Smooth muscle cell (in vitro differentiated cells): ENCODE measurements around the gene PDAP1. TPM values are rescaled to one million over a fixed set of nuclear protein-coding genes. Genes with fewer than 3 reads are reported as not detected.

Experiments
- DNase-seq: peaks from one replicate; lab custom pipeline; 2025; ENCODE audit not compliant: unreplicated experiment; lab: John Stamatoyannopoulos, UW
- H2AFZ ChIP-seq: fragments of 200-600 bp; sonication (generic); 2 replicates; pipeline ENCODE4 v1.6.0; 2016; ENCODE audit warnings: antibody characterized with exemption, low read depth, mild to moderate bottlenecking
- H3F3A ChIP-seq: fragments of 200-600 bp; sonication (generic); 2 replicates; pipeline ENCODE4 v1.6.0; 2017; ENCODE audit warnings: antibody characterized with exemption, low read depth
- H3K27ac ChIP-seq: fragments of 200-600 bp; sonication (generic); 2 replicates; pipeline ENCODE4 v1.5.1; 2016; ENCODE audit warnings: low read depth, mild to moderate bottlenecking
- H3K27me3 ChIP-seq: fragments of 200-600 bp; sonication (generic); 2 replicates; pipeline ENCODE4 v1.6.1; 2016; ENCODE audit warnings: low read depth, mild to moderate bottlenecking
- H3K36me3 ChIP-seq: fragments of 200-600 bp; sonication (generic); 2 replicates; pipeline ENCODE4 v1.5.1; 2016; ENCODE audit warnings: low read depth
- H3K4me1 ChIP-seq: fragments of 200-600 bp; sonication (generic); 2 replicates; pipeline ENCODE4 v1.5.1; 2016; ENCODE audit warnings: low read depth
- H3K4me2 ChIP-seq: fragments of 200-600 bp; sonication (generic); 2 replicates; pipeline ENCODE4 v1.6.0; 2016; ENCODE audit warnings: mild to moderate bottlenecking
- H3K4me3 ChIP-seq: fragments of 200-600 bp; sonication (generic); 2 replicates; pipeline ENCODE4 v1.5.1; 2016; ENCODE audit warnings: mild to moderate bottlenecking
- H3K79me2 ChIP-seq: fragments of 200-600 bp; sonication (generic); 2 replicates; pipeline ENCODE4 v1.6.0; 2016; ENCODE audit warnings: low read depth, mild to moderate bottlenecking
- H3K9ac ChIP-seq: fragments of 200-600 bp; sonication (generic); 2 replicates; pipeline ENCODE4 v1.6.0; 2016; ENCODE audit warnings: low read depth
- H3K9me3 ChIP-seq: fragments of 200-600 bp; sonication (generic); replicated peaks from 2 replicates; pipeline ENCODE4 v1.5.1; 2016; ENCODE audit warnings: low read depth
- H4K20me1 ChIP-seq: fragments of 200-600 bp; sonication (generic); 2 replicates; pipeline ENCODE4 v1.6.0; 2016; ENCODE audit warnings: low read depth
- WGBS: methylation state at CpG from one replicate; pipeline ENCODE4 v1.1.7; 2016; ENCODE audit warnings: low lambda C conversion rate; 5-methylcytosine and 5-hydroxymethylcytosine counted together
- polyA plus RNA-seq: library from polyadenylated mRNA; unstranded; fragments of >200 nt; fragmentation: Nextera tagmentation; extraction: Ambion mirVana; gene quantifications from 2 replicates; pipeline ENCODE4 v1.2.1, GENCODE V29; 2016
- total RNA-seq: library from RNA; depleted of rRNA; stranded (reverse); fragments of >200 nt; gene quantifications from 2 replicates; pipeline ENCODE4 v1.2.3, GENCODE V29; 2014
- TF ChIP-seq, protein P1 (sequence below): fragments of 200-600 bp; sonication (generic); IDR thresholded peaks from 2 replicates; pipeline ENCODE4 v1.5.1; 2017; ENCODE audit warnings: borderline replicate concordance, mild to moderate bottlenecking, antibody characterized with exemption; ENCODE audit not compliant: insufficient read depth, poor library complexity, severe bottlenecking

Gene PDAP1
- total and polyA plus RNA-seq, 2 experiments from 2014 or later: 77.3 to 89.4 TPM

DNA sequence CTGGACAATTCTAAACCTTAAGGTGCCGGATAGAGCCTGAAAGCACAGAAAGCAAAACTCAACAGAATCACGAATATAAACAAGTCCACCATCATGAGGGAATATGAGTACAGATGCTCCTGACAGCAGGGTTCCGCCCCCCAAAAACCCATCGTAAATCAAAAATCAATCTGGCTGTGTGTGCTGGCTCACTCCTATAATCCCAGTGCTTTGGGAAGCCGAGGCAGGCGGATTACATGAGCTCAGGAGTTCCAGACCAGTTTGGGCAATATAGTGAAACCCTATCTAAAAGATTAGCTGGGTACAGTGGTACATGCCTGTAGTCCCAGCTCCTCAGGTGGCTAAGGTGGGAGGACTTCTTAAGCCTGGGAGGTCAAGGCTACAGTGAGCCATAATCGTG is 12.6 kb upstream of the PDAP1 start:
- TF ChIP-seq, protein P1, sequence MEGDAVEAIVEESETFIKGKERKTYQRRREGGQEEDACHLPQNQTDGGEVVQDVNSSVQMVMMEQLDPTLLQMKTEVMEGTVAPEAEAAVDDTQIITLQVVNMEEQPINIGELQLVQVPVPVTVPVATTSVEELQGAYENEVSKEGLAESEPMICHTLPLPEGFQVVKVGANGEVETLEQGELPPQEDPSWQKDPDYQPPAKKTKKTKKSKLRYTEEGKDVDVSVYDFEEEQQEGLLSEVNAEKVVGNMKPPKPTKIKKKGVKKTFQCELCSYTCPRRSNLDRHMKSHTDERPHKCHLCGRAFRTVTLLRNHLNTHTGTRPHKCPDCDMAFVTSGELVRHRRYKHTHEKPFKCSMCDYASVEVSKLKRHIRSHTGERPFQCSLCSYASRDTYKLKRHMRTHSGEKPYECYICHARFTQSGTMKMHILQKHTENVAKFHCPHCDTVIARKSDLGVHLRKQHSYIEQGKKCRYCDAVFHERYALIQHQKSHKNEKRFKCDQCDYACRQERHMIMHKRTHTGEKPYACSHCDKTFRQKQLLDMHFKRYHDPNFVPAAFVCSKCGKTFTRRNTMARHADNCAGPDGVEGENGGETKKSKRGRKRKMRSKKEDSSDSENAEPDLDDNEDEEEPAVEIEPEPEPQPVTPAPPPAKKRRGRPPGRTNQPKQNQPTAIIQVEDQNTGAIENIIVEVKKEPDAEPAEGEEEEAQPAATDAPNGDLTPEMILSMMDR: no peak
- Histone ChIP-seq H3K9me3 (no peaks in the 10 kb centered on the region), H3K27me3 (no peaks in the 10 kb centered on the region), H3K4me3 (no peak overlapping the region), H3K4me2 (no peak overlapping the region), H3K4me1 (no peaks in the 10 kb centered on the region), H3F3A (peaks cover 6% of the 10 kb centered on the region), H3K79me2 (no peaks in the 10 kb centered on the region), H3K36me3 (peaks cover 8% of the 10 kb centered on the region), H3K9ac (no peak overlapping the region), H3K27ac (no peak overlapping the region), H2AFZ (no peak overlapping the region), H4K20me1 (peaks cover 25% of the 10 kb centered on the region)
- 76% methylated on average over 7 of the region's 7 CpGs for WGBS
- DNase-seq: no peak

DNA sequence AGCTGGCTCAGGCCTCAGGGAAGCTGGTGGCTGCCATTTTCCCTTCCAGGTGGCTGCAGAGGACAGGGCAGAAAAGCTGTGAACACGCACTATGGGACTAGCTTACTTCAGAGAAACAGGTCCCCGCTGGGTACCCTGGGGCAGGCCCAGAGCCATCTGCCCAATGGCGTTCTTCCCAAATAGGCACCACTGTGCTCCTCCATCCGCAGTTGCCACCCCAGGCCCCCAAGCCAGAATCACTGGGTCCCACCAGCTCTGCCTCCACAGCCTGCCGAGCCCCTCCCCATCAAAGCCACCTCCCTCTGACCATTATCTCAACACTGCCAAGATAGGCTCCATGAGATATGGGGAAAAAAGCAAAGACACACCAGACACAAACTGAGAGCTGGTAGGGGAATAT is 11.8 kb upstream of the PDAP1 start:
- no peak overlapping the region for H2AFZ ChIP-seq
- H3K79me2 ChIP-seq: no peaks in the 10 kb centered on the region
- TF ChIP-seq, protein P1: no peak
- no peak for DNase-seq
- H3F3A ChIP-seq: peaks cover 6% of the 10 kb centered on the region
- no peak overlapping the region for H3K27ac ChIP-seq
- H3K4me2 ChIP-seq: no peak overlapping the region
- H3K9me3 ChIP-seq: no peaks in the 10 kb centered on the region
- H3K9ac ChIP-seq: no peak overlapping the region
- peaks cover 30% of the 10 kb centered on the region for H4K20me1 ChIP-seq
- WGBS: 94% methylated on average over 5 of the region's 5 CpGs
- no peaks in the 10 kb centered on the region for H3K27me3 ChIP-seq
- no peak overlapping the region for H3K4me3 ChIP-seq
- peaks cover 8% of the 10 kb centered on the region for H3K36me3 ChIP-seq
- no peaks in the 10 kb centered on the region for H3K4me1 ChIP-seq

DNA sequence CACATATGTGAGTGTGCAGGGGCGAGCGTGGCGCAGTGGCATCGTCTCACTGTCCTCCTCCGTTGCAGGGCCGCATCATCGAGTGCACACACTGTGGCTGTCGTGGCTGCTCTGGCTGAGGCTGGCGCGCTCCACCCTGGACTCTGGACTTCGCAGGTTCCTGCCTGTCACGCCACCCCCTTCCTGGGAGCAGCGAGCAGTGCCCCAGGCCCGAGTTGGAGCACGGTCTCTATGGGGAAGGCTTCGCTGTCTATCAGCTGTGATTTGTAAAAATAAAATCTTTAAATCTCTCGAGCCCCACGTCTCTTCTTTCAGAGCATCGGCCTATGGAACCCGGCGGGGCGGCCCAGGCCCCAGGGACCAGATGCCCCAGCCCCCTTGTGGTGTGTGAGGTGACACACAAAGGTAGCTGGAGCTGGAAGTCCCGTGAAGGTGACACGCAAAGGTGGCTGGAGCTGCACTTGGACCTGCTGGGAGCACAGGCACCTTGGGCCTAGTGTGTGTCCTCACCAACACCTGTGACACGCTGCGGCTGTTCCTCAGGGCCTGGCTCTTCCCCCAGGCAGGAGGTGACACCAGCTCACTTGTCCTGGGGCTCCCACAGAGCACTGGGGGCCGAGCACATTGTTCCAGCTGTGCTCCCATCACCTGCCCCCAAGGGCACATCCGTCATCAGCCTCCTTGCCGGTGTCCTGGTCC is 11.1 kb upstream of the PDAP1 start:
- H3K36me3 ChIP-seq: peaks cover 8% of the 10 kb centered on the region
- TF ChIP-seq, protein P1: no peak
- H2AFZ ChIP-seq: no peak overlapping the region
- no peaks in the 10 kb centered on the region for H3K4me1 ChIP-seq
- no peak overlapping the region for H3K9ac ChIP-seq
- 97% methylated on average over 29 of the region's 29 CpGs for WGBS
- H3K27ac ChIP-seq: no peak overlapping the region
- H3K27me3 ChIP-seq: no peaks in the 10 kb centered on the region
- H3K9me3 ChIP-seq: no peaks in the 10 kb centered on the region
- H3K79me2 ChIP-seq: peaks cover 2% of the 10 kb centered on the region
- H3F3A ChIP-seq: peaks cover 6% of the 10 kb centered on the region
- H3K4me3 ChIP-seq: no peak overlapping the region
- H3K4me2 ChIP-seq: no peak overlapping the region
- no peak for DNase-seq
- H4K20me1 ChIP-seq: peaks cover 30% of the 10 kb centered on the region

GRCh38 chr7:99418260-99418659 is 9.9 kb upstream of the PDAP1 start:
- WGBS: 97% methylated on average over 9 of the region's 9 CpGs
- H3K36me3 ChIP-seq: peaks cover 8% of the 10 kb centered on the region

More at GRCh38 chr7:99418260-99418659, 9.9 kb upstream of the PDAP1 start:
- Histone ChIP-seq H3K9ac (no peak overlapping the region), H3K9me3 (no peaks in the 10 kb centered on the region), H3K4me1 (no peaks in the 10 kb centered on the region), H3K27ac (no peak overlapping the region), H3K4me3 (no peak overlapping the region), H4K20me1 (peaks cover 30% of the 10 kb centered on the region), H2AFZ (no peak overlapping the region), H3K4me2 (no peak overlapping the region), H3F3A (peaks cover 6% of the 10 kb centered on the region), H3K27me3 (no peaks in the 10 kb centered on the region), H3K79me2 (peaks cover 10% of the 10 kb centered on the region)
- TF ChIP-seq, protein P1: no peak
- no peak for DNase-seq
